ENCODE results near the gene MTREX.
A peak's percentile ranks its signal among the peaks of the same experiment; 100 is the strongest.

The MTREX gene

GRCh38 chr5:55407984-55408383 is 100.2 kb downstream of the MTREX start:
- H3K27me3 ChIP-seq (ENCODE audit: low read depth): no peaks in the 10 kb centered on the region
- H3K4me1 ChIP-seq: no peaks in the 10 kb centered on the region
- peaks cover 30% of the 10 kb centered on the region for H3K36me3 ChIP-seq (replicated peaks)
- DNase-seq (ENCODE audit: low spot score in 2 of 2): no peak
- in situ Hi-C loops (cut with MboI; ENCODE audit: low sequenced_read_pairs): no loop called here
- H3K4me3 ChIP-seq: no peak overlapping the region
- H3K9me3 ChIP-seq: no peaks in the 10 kb centered on the region

- Histone ChIP-seq H3K27me3 (ENCODE audit: low read depth) (no peaks in the 10 kb centered on the region), H3K4me3 (no peak overlapping the region), H3K36me3 (replicated peaks) (peaks cover 34% of the 10 kb centered on the region), H3K4me1 (no peaks in the 10 kb centered on the region), H3K9me3 (no peaks in the 10 kb centered on the region)
- no peak for DNase-seq (ENCODE audit: low spot score in 2 of 2)
- in situ Hi-C loops (cut with MboI; ENCODE audit: low sequenced_read_pairs): no loop called here
These were observed 102.0 kb downstream of the MTREX start for GRCh38 chr5:55409775-55410174.

- DNase-seq (ENCODE audit: low spot score in 2 of 2): no peak
- no peaks in the 10 kb centered on the region for H3K9me3 ChIP-seq
- H3K4me3 ChIP-seq: no peak overlapping the region
- H3K4me1 ChIP-seq: peaks cover 5% of the 10 kb centered on the region
- in situ Hi-C loops (cut with MboI; ENCODE audit: low sequenced_read_pairs): no loop called here
- peaks cover 30% of the 10 kb centered on the region for H3K36me3 ChIP-seq (replicated peaks)
- no peaks in the 10 kb centered on the region for H3K27me3 ChIP-seq (ENCODE audit: low read depth)
These were observed 103.1 kb downstream of the MTREX start for GRCh38 chr5:55410845-55411244.

- peaks cover 21% of the 10 kb centered on the region for H3K36me3 ChIP-seq (replicated peaks)
- no peaks in the 10 kb centered on the region for H3K9me3 ChIP-seq
- H3K4me3 ChIP-seq: no peak overlapping the region
- DNase-seq (ENCODE audit: low spot score in 2 of 2): no peak
- no peaks in the 10 kb centered on the region for H3K27me3 ChIP-seq (ENCODE audit: low read depth)
- peaks cover 5% of the 10 kb centered on the region for H3K4me1 ChIP-seq
- in situ Hi-C loops (cut with MboI; ENCODE audit: low sequenced_read_pairs): no loop called here
These were observed 104.1 kb downstream of the MTREX start for GRCh38 chr5:55411876-55412275.

GRCh38 chr5:55413644-55414043 is 105.9 kb downstream of the MTREX start:
- in situ Hi-C loops (cut with MboI; ENCODE audit: low sequenced_read_pairs): no loop called here
- H3K36me3 ChIP-seq (replicated peaks): peaks cover 23% of the 10 kb centered on the region
- no peak for DNase-seq (ENCODE audit: low spot score in 2 of 2)
- peaks cover 5% of the 10 kb centered on the region for H3K4me1 ChIP-seq
- H3K9me3 ChIP-seq: no peaks in the 10 kb centered on the region
- no peaks in the 10 kb centered on the region for H3K27me3 ChIP-seq (ENCODE audit: low read depth)
- no peak overlapping the region for H3K4me3 ChIP-seq

- Histone ChIP-seq H3K4me1 (peaks cover 9% of the 10 kb centered on the region), H3K9me3 (no peaks in the 10 kb centered on the region), H3K27me3 (ENCODE audit: low read depth) (no peaks in the 10 kb centered on the region), H3K4me3 (no peak overlapping the region), H3K36me3 (replicated peaks) (peaks cover 31% of the 10 kb centered on the region)
- in situ Hi-C loops (cut with MboI; ENCODE audit: low sequenced_read_pairs): no loop called here
- no peak for DNase-seq (ENCODE audit: low spot score in 2 of 2)
These were observed 107.3 kb downstream of the MTREX start for GRCh38 chr5:55415071-55415470.

GRCh38 chr5:55416306-55416705 is 108.5 kb downstream of the MTREX start:
- Histone ChIP-seq H3K36me3 (replicated peaks) (peaks cover 34% of the 10 kb centered on the region), H3K4me3 (no peak overlapping the region), H3K9me3 (no peaks in the 10 kb centered on the region), H3K27me3 (ENCODE audit: low read depth) (no peaks in the 10 kb centered on the region), H3K4me1 (peaks cover 9% of the 10 kb centered on the region)
- DNase-seq (ENCODE audit: low spot score in 2 of 2): no peak
- in situ Hi-C loops (cut with MboI; ENCODE audit: low sequenced_read_pairs): no loop called here

GRCh38 chr5:55418994-55419968 is 111.5 kb downstream of the MTREX start:
- peaks cover 50% of the 10 kb centered on the region for H3K36me3 ChIP-seq (replicated peaks)
- no peak for DNase-seq (ENCODE audit: low spot score in 2 of 2)
- H3K4me3 ChIP-seq: no peak overlapping the region
- peaks cover 9% of the 10 kb centered on the region for H3K4me1 ChIP-seq
- H3K9me3 ChIP-seq: no peaks in the 10 kb centered on the region
- in situ Hi-C loops (cut with MboI; ENCODE audit: low sequenced_read_pairs): no loop called here
- no peaks in the 10 kb centered on the region for H3K27me3 ChIP-seq (ENCODE audit: low read depth)

GRCh38 chr5:55421074-55421529 is 113.3 kb downstream of the MTREX start:
- Histone ChIP-seq H3K9me3 (no peaks in the 10 kb centered on the region), H3K4me3 (no peak overlapping the region), H3K36me3 (replicated peaks) (peaks cover 64% of the 10 kb centered on the region), H3K27me3 (ENCODE audit: low read depth) (no peaks in the 10 kb centered on the region), H3K4me1 (peaks cover 7% of the 10 kb centered on the region)
- in situ Hi-C loops (cut with MboI; ENCODE audit: low sequenced_read_pairs): no loop called here
- DNase-seq (ENCODE audit: low spot score in 2 of 2): no peak

- Histone ChIP-seq H3K9me3 (no peaks in the 10 kb centered on the region), H3K27me3 (ENCODE audit: low read depth) (no peaks in the 10 kb centered on the region), H3K4me3 (no peak overlapping the region), H3K36me3 (replicated peaks) (peaks cover 71% of the 10 kb centered on the region), H3K4me1 (0 out of 2 replicates have a peak, but pooled peaks cover 3% of the 10 kb centered on the region)
- in situ Hi-C loops (cut with MboI; ENCODE audit: low sequenced_read_pairs): no loop called here
- DNase-seq (ENCODE audit: low spot score in 2 of 2): no peak
These were observed 118.7 kb downstream of the MTREX start for GRCh38 chr5:55426455-55426854.

- no peak for DNase-seq (ENCODE audit: low spot score in 2 of 2)
- in situ Hi-C loops (cut with MboI; ENCODE audit: low sequenced_read_pairs): no loop called here
These were observed 119.4 kb downstream of the MTREX start for GRCh38 chr5:55427157-55427556.

GRCh38 chr5:55429221-55429612 is 121.4 kb downstream of the MTREX start:
- Histone ChIP-seq H3K27me3 (ENCODE audit: low read depth) (no peaks in the 10 kb centered on the region), H3K9me3 (no peaks in the 10 kb centered on the region), H3K4me1 (peaks cover 5% of the 10 kb centered on the region; the same call in 1 of the 2 replicates), H3K4me3 (no peak overlapping the region), H3K36me3 (replicated peaks) (peaks cover 46% of the 10 kb centered on the region)
- no peak for DNase-seq (ENCODE audit: low spot score in 2 of 2)
- in situ Hi-C loops (cut with MboI; ENCODE audit: low sequenced_read_pairs): no loop called here

More at GRCh38 chr5:55427157-55427556, 119.4 kb downstream of the MTREX start:
- no peaks in the 10 kb centered on the region for H3K9me3 ChIP-seq
- no peaks in the 10 kb centered on the region for H3K27me3 ChIP-seq (ENCODE audit: low read depth)
- no peak overlapping the region for H3K4me3 ChIP-seq
- H3K36me3 ChIP-seq (replicated peaks): peaks cover 65% of the 10 kb centered on the region
- 0 out of 2 replicates have a peak, but pooled peaks cover 3% of the 10 kb centered on the region for H3K4me1 ChIP-seq

- no peak overlapping the region for H3K4me3 ChIP-seq
- in situ Hi-C loops (cut with MboI; ENCODE audit: low sequenced_read_pairs): no loop called here
- H3K9me3 ChIP-seq: no peaks in the 10 kb centered on the region
- no peaks in the 10 kb centered on the region for H3K27me3 ChIP-seq (ENCODE audit: low read depth)
- H3K36me3 ChIP-seq (replicated peaks): peaks cover 41% of the 10 kb centered on the region
- H3K4me1 ChIP-seq: peaks cover 10% of the 10 kb centered on the region
- DNase-seq (ENCODE audit: low spot score in 2 of 2): peak in 1 of 2 experiments; percentile 29
These were observed 121.9 kb downstream of the MTREX start for GRCh38 chr5:55429613-55430253.

- Histone ChIP-seq H3K9me3 (no peaks in the 10 kb centered on the region), H3K27me3 (ENCODE audit: low read depth) (no peaks in the 10 kb centered on the region), H3K36me3 (replicated peaks) (peaks cover 15% of the 10 kb centered on the region), H3K4me3 (no peak overlapping the region), H3K4me1 (peaks cover 17% of the 10 kb centered on the region)
- no peak for DNase-seq (ENCODE audit: low spot score in 2 of 2)
- in situ Hi-C loops (cut with MboI; ENCODE audit: low sequenced_read_pairs): no loop called here
These were observed 124.8 kb downstream of the MTREX start for GRCh38 chr5:55432549-55432948.
